Measurements from ENCODE around the gene GPHN. TPM values are rescaled to one million over a fixed set of nuclear protein-coding genes. Genes with fewer than 3 reads are reported as not detected.

Gene GPHN
- total and polyA plus RNA-seq, 2 of the 4 experiments (the other 2 are of a cell fraction), result 8.0 to 8.1 TPM

DNA sequence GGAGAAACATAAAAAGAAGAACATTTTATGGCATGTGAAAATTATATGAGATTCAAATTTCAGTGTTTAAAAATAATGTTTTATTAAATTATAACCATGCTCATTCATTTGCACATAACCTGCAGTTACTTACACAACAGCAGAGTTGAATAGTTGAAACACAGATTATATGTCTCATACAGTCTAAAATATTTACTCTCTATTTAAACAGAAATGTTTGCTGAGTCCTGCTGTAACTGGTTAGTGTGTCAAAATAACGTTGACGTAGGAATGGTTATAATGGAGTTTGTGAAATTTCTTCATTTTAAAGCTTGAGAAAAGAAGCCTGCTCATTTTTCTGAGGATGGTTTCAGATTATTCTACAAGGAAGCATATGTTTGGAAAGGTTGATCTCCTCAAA, 484.8 kb downstream of the GPHN start:
- no peak for DNase-seq
- no peak overlapping the region for H3K18ac ChIP-seq (ENCODE audit: low read depth, low read length)
- H2BK15ac ChIP-seq (ENCODE audit: low read depth, low read length), result no peak overlapping the region
- H3K9ac ChIP-seq (ENCODE audit: low read depth, low read length), result no peak overlapping the region
- H2BK5ac ChIP-seq (ENCODE audit: low read depth, low read length, poor library complexity, severe bottlenecking), result no peak overlapping the region
- no peak overlapping the region for H3K4ac ChIP-seq (ENCODE audit: low read depth, low read length)
- no peak overlapping the region for H4K91ac ChIP-seq (ENCODE audit: insufficient read depth, low read depth, low read length)
- H3K9me3 ChIP-seq (ENCODE audit: control insufficient read depth, insufficient read depth, low read length), result no peaks in the 10 kb centered on the region
- no peak overlapping the region for H3K23ac ChIP-seq (ENCODE audit: low read depth, low read length)
- WGBS, 2 experiments (ENCODE audit: extremely low coverage in 2 of 2, insufficient read length in 1 of 2), result no CpG with 5 or more reads among the region's 2 CpGs
- no peaks in the 10 kb centered on the region for H3K36me3 ChIP-seq (ENCODE audit: control insufficient read depth, insufficient read depth, low read length)
- dilution Hi-C loops (cut with HindIII; ENCODE audit: low sequenced_read_pairs, unreplicated experiment), result no loop called here
- H4K8ac ChIP-seq (ENCODE audit: low read depth in 2 of 2, low read length in 2 of 2), result no peak overlapping the region
- no peak overlapping the region for H2AK9ac ChIP-seq (replicated peaks; ENCODE audit: low read depth, low read length, poor library complexity)
- H4K5ac ChIP-seq (ENCODE audit: low read depth, low read length), result no peak overlapping the region
- H2AK5ac ChIP-seq (ENCODE audit: low read depth, low read length), result no peak overlapping the region
- H3K79me1 ChIP-seq (ENCODE audit: low read depth in 1 of 2, low read length in 2 of 2), result no peaks in the 10 kb centered on the region
- ChIA-PET POLR2A (ENCODE audit: unreplicated experiment) (no interaction called here), CTCF (no interaction called here)
- H3K4me2 ChIP-seq (ENCODE audit: low read depth, low read length), result no peak overlapping the region
- no peaks in the 10 kb centered on the region for H3K27me3 ChIP-seq (ENCODE audit: control insufficient read depth, insufficient read depth, low read length)
- no peak overlapping the region for H3K14ac ChIP-seq (replicated peaks; ENCODE audit: low read depth, low read length)
- intact Hi-C loops (cut with micrococcal nuclease), result no loop called here
- no peak overlapping the region for H2AFZ ChIP-seq (replicated peaks; ENCODE audit: low read length, poor library complexity)
- BruUV-seq (replicated peaks), result no TSS peak
- no peak overlapping the region for H3K4me3 ChIP-seq (ENCODE audit: insufficient read depth, low read depth, low read length)
- in situ Hi-C loops (cut with MboI; ENCODE audit: low sequenced_read_pairs), result no loop called here
- no peak overlapping the region for H2BK20ac ChIP-seq (ENCODE audit: low read depth, low read length)
- H3K27ac ChIP-seq (ENCODE audit: insufficient read depth, low read length), result no peak overlapping the region
- H2BK120ac ChIP-seq (ENCODE audit: low read depth, low read length), result no peak overlapping the region
- TF ChIP-seq MAZ (IDR thresholded peaks at IDR 0.05; ENCODE audit: borderline replicate concordance, low read depth, low read length) (no peak), POLR2A (IDR thresholded peaks at IDR 0.05; ENCODE audit: low read depth, low read length) (no peak), MAFK (IDR thresholded peaks at IDR 0.05; ENCODE audit: low read depth, low read length) (no peak), NFE2L2 (IDR thresholded peaks at IDR 0.05; ENCODE audit: low read depth, low read length) (no peak), SMC3 (IDR thresholded peaks at IDR 0.05; ENCODE audit: low read depth, low read length) (no peak), RCOR1 (IDR thresholded peaks at IDR 0.05; ENCODE audit: insufficient replicate concordance, low read length) (no peak)
- H3K4me1 ChIP-seq (ENCODE audit: control insufficient read depth, insufficient read depth, low read length), result no peaks in the 10 kb centered on the region
- no peak for ATAC-seq (ENCODE audit: low read depth)
- no peak overlapping the region for H3K56ac ChIP-seq (ENCODE audit: extremely low read depth, insufficient read depth, low read length)
- H3K9me1 ChIP-seq (ENCODE audit: insufficient read depth, low read length), result no peaks in the 10 kb centered on the region
- no peaks in the 10 kb centered on the region for H4K20me1 ChIP-seq (ENCODE audit: insufficient read depth, low read length)
